OCI-LY3 (cell line): ENCODE data around the gene SRSF6.

ENCODE experiments used
- H2AFZ ChIP-seq: fragments of 200-600, 300-600 bp; shearing (Covaris generic); 2 replicates; pipeline ENCODE4 v1.6.0; 2014; ENCODE audit warnings: antibody characterized with exemption, low read depth, low read length
- H3K27ac ChIP-seq: fragments of 200-600, 300-600 bp; sonication (generic); 2 replicates; pipeline ENCODE4 v1.5.1; 2014; ENCODE audit warnings: mild to moderate bottlenecking, low read length, moderate library complexity, mixed read lengths
- H3K27me3 ChIP-seq: fragments of 200-600, 300-600 bp; sonication (generic); 2 replicates; pipeline ENCODE4 v1.6.1; 2014; ENCODE audit warnings: low read depth, low read length, mixed read lengths
- H3K36me3 ChIP-seq: fragments of 200-600, 300-600 bp; sonication (generic); replicated peaks from 2 replicates; pipeline ENCODE3; 2014; ENCODE audit warnings: low read depth, low read length, mixed read lengths
- H3K4me1 ChIP-seq: fragments of 300-600, 200-600 bp; sonication (generic); 2 replicates; pipeline ENCODE4 v1.6.1; 2014; ENCODE audit warnings: low read length, mixed read lengths
- H3K4me2 ChIP-seq: fragments of 200-600, 300-600 bp; sonication (generic); 2 replicates; pipeline ENCODE4 v1.6.1; 2014; ENCODE audit warnings: low read length, mixed read lengths
- H3K4me3 ChIP-seq: fragments of 300-600, 200-600 bp; sonication (generic); 2 replicates; pipeline ENCODE4 v1.5.1; 2014; ENCODE audit warnings: antibody characterized with exemption, mild to moderate bottlenecking, low read length, moderate library complexity
- H3K79me2 ChIP-seq: fragments of 300-600, 200-600 bp; shearing (Covaris generic); 2 replicates; pipeline ENCODE4 v1.6.1; 2014; ENCODE audit warnings: mild to moderate bottlenecking, low read length, mixed read lengths
- H3K9ac ChIP-seq: fragments of 300-600, 200-600 bp; shearing (Covaris generic); 2 replicates; pipeline ENCODE4 v1.6.0; 2014; ENCODE audit warnings: mild to moderate bottlenecking, low read length, moderate library complexity
- H3K9me3 ChIP-seq: fragments of 200-600, 300-600 bp; shearing (Covaris generic); 2 replicates; pipeline ENCODE4 v1.6.1; 2014; ENCODE audit warnings: low read length, mixed read lengths; ENCODE audit not compliant: insufficient read depth
- H4K20me1 ChIP-seq: fragments of 200-600, 300-600 bp; sonication (generic); 2 replicates; pipeline ENCODE4 v1.6.1; 2016; ENCODE audit warnings: low read length, mixed read lengths; ENCODE audit not compliant: insufficient read depth
- CTCF ChIP-seq: fragments of 200-600, 300-600 bp; sonication (generic); IDR thresholded peaks from 2 replicates; pipeline ENCODE4 v1.5.1; 2014; ENCODE audit warnings: antibody characterized with exemption, low read length, low read depth
- EZH2phosphoT487 ChIP-seq: fragments of 200-600 bp; shearing (Covaris generic); IDR thresholded peaks from 2 replicates; pipeline ENCODE4 v1.6.1; 2018; ENCODE audit warnings: antibody characterized with exemption, mixed run types, low read depth

Gene SRSF6

GRCh38 chr20:43463527-43464218 lies 6.0 kb downstream of the SRSF6 start:
- H3K27me3 ChIP-seq, result no peaks in the 10 kb centered on the region
- peaks cover 53% of the 10 kb centered on the region for H4K20me1 ChIP-seq
- H3K79me2 ChIP-seq, result peaks cover 55% of the 10 kb centered on the region
- no peak overlapping the region for H2AFZ ChIP-seq
- TF ChIP-seq CTCF (no peak), EZH2phosphoT487 (no peak)
- H3K9me3 ChIP-seq, result no peaks in the 10 kb centered on the region
- H3K36me3 ChIP-seq, result peaks cover 66% of the 10 kb centered on the region
- H3K4me2 ChIP-seq, result no peak overlapping the region
- peaks cover 7% of the 10 kb centered on the region for H3K4me1 ChIP-seq
- no peak overlapping the region for H3K27ac ChIP-seq
- H3K4me3 ChIP-seq, result no peak overlapping the region
- no peak overlapping the region for H3K9ac ChIP-seq

- Histone ChIP-seq H3K4me1 (peaks cover 3% of the 10 kb centered on the region), H3K27ac (no peak overlapping the region), H2AFZ (no peak overlapping the region), H4K20me1 (peaks cover 47% of the 10 kb centered on the region), H3K4me3 (no peak overlapping the region), H3K27me3 (no peaks in the 10 kb centered on the region), H3K4me2 (no peak overlapping the region), H3K9me3 (no peaks in the 10 kb centered on the region), H3K79me2 (peaks cover 49% of the 10 kb centered on the region), H3K36me3 (peaks cover 63% of the 10 kb centered on the region), H3K9ac (no peak overlapping the region)
- TF ChIP-seq CTCF, result no peak
- no peak for TF ChIP-seq EZH2phosphoT487
These were observed 6.6 kb downstream of the SRSF6 start for GRCh38 chr20:43464219-43464790.

- Histone ChIP-seq H3K4me2 (no peak overlapping the region), H3K9ac (no peak overlapping the region), H3K4me1 (no peaks in the 10 kb centered on the region), H2AFZ (no peak overlapping the region), H4K20me1 (peaks cover 40% of the 10 kb centered on the region), H3K79me2 (peaks cover 36% of the 10 kb centered on the region), H3K36me3 (peaks cover 55% of the 10 kb centered on the region), H3K27me3 (no peaks in the 10 kb centered on the region), H3K9me3 (no peaks in the 10 kb centered on the region), H3K27ac (no peak overlapping the region), H3K4me3 (no peak overlapping the region)
- TF ChIP-seq CTCF (no peak), EZH2phosphoT487 (no peak)
These were observed 7.9 kb downstream of the SRSF6 start for GRCh38 chr20:43465625-43465943.

- no peak overlapping the region for H3K9ac ChIP-seq
These were observed 9.9 kb downstream of the SRSF6 start for GRCh38 chr20:43467589-43467988.

More at GRCh38 chr20:43467589-43467988, 9.9 kb downstream of the SRSF6 start:
- H4K20me1 ChIP-seq, result peaks cover 27% of the 10 kb centered on the region
- peaks cover 18% of the 10 kb centered on the region for H3K79me2 ChIP-seq
- H3K27ac ChIP-seq, result no peak overlapping the region
- no peak overlapping the region for H2AFZ ChIP-seq
- H3K4me2 ChIP-seq, result no peak overlapping the region
- peaks cover 46% of the 10 kb centered on the region for H3K36me3 ChIP-seq
- no peaks in the 10 kb centered on the region for H3K9me3 ChIP-seq
- no peaks in the 10 kb centered on the region for H3K27me3 ChIP-seq
- TF ChIP-seq EZH2phosphoT487, result no peak
- no peak for TF ChIP-seq CTCF
- no peak overlapping the region for H3K4me3 ChIP-seq
- no peaks in the 10 kb centered on the region for H3K4me1 ChIP-seq
